ENCODE measurements around the gene COL6A2.

- TF ChIP-seq SMC3 (IDR thresholded peaks at IDR 0.05; ENCODE audit: low read depth, low read length) = no peak
- TF ChIP-seq CTCF (IDR thresholded peaks at IDR 0.05) = no peak
- no peak for TF ChIP-seq RAD21 (IDR thresholded peaks at IDR 0.05; ENCODE audit: low read length)
- no peak for TF ChIP-seq POLR2AphosphoS5 (IDR thresholded peaks at IDR 0.05; ENCODE audit: low read depth, low read length)
- no peak for TF ChIP-seq FOXM1 (IDR thresholded peaks at IDR 0.05; ENCODE audit: low read depth)
- TF ChIP-seq YY1 (IDR thresholded peaks at IDR 0.05; ENCODE audit: low read depth) = no peak
- TF ChIP-seq RXRA (IDR thresholded peaks at IDR 0.05; ENCODE audit: borderline replicate concordance, low read depth) = no peak
- no peak for TF ChIP-seq USF1 (IDR thresholded peaks at IDR 0.05; ENCODE audit: borderline replicate concordance, low read depth)
Measured at GRCh38 chr21:46117586-46118315, 19.8 kb downstream of the COL6A2 start.

Measured in SK-N-SH (cell line).